Kidney epithelial cell (primary cell): ENCODE results near the gene PHLDB3. TPM values are rescaled to one million over a fixed set of nuclear protein-coding genes. Genes with fewer than 3 reads are reported as not detected.

Experiments used
- DNase-seq: peaks from one replicate; pipeline ENCODE4 v3.0.0-alpha.2; 2010; ENCODE audit warnings: low read depth
- H3K27me3 ChIP-seq: 2 replicates; pipeline ENCODE4 v1.6.0; 2011; ENCODE audit warnings: low read length; ENCODE audit not compliant: control insufficient read depth, insufficient read depth
- H3K36me3 ChIP-seq: 2 replicates; pipeline ENCODE4 v1.5.1; 2011; ENCODE audit warnings: low read length; ENCODE audit not compliant: control insufficient read depth, insufficient read depth
- H3K4me3 ChIP-seq: 2 replicates; pipeline ENCODE4 v1.5.1; 2011; ENCODE audit warnings: low read depth, mild to moderate bottlenecking, control low read depth, low read length
- CTCF ChIP-seq: IDR thresholded peaks from 2 replicates; pipeline ENCODE4 v1.5.1; 2011; ENCODE audit warnings: mild to moderate bottlenecking, moderate library complexity, low read length, control low read depth, inconsistent platforms; ENCODE audit not compliant: insufficient read depth, poor library complexity, severe bottlenecking
- total RNA-seq: library from RNA; depleted of rRNA; stranded (reverse); fragments of >200 nt; gene quantifications from 2 replicates; pipeline ENCODE4 v1.2.3, GENCODE V29; 2015

The PHLDB3 gene
- total RNA-seq, 1 donor from 2014 or later, result 15.8 TPM

GRCh38 chr19:43467276-43467675 lies 37.3 kb downstream of the PHLDB3 start:
- H3K4me3 ChIP-seq, result no peak overlapping the region
- no peak for TF ChIP-seq CTCF
- peaks cover 5% of the 10 kb centered on the region for H3K27me3 ChIP-seq
- no peaks in the 10 kb centered on the region for H3K36me3 ChIP-seq
- no peak for DNase-seq

GRCh38 chr19:43466793-43467192 lies 37.8 kb downstream of the PHLDB3 start:
- peaks cover 5% of the 10 kb centered on the region for H3K27me3 ChIP-seq
- TF ChIP-seq CTCF, result no peak

GRCh38 chr19:43465468-43466120 lies 39.0 kb downstream of the PHLDB3 start, which contains the start of gene LYPD3:
Gene LYPD3, minus strand, starts transcription at chr19:43465608. Its CDS starts 37 bp downstream, at chr19:43465571.
- DNase-seq, result peak; percentile 19
- H3K27me3 ChIP-seq, result peaks cover 5% of the 10 kb centered on the region
- no peak for TF ChIP-seq CTCF
- no peaks in the 10 kb centered on the region for H3K36me3 ChIP-seq
- no peak within 1 kb of the TSS for H3K4me3 ChIP-seq

More at GRCh38 chr19:43466793-43467192, 37.8 kb downstream of the PHLDB3 start:
- Histone ChIP-seq H3K4me3 (no peak overlapping the region), H3K36me3 (no peaks in the 10 kb centered on the region)
- no peak for DNase-seq

GRCh38 chr19:43464134-43464775 lies 40.3 kb downstream of the PHLDB3 start:
- DNase-seq, result no peak
- TF ChIP-seq CTCF, result no peak
- Histone ChIP-seq H3K36me3 (no peaks in the 10 kb centered on the region), H3K4me3 (peak overlapping the region; percentile 59), H3K27me3 (peaks cover 5% of the 10 kb centered on the region)

GRCh38 chr19:43463381-43464133 lies 41.0 kb downstream of the PHLDB3 start:
- TF ChIP-seq CTCF, result no peak
- no peaks in the 10 kb centered on the region for H3K36me3 ChIP-seq
- H3K4me3 ChIP-seq, result peak overlapping the region; percentile 59
- peak; percentile 39 for DNase-seq
- peaks cover 5% of the 10 kb centered on the region for H3K27me3 ChIP-seq
